ENCODE data around the gene CRMP1. TPM values are rescaled to one million over a fixed set of nuclear protein-coding genes. Genes with fewer than 3 reads are reported as not detected.

CRMP1 gene
- total and polyA plus RNA-seq, 9 of the 15 experiments (the other 6 are each of a cell fraction or from before 2014, with no cell fraction given) = 0.03 to 0.04 TPM; not detected in 7

GRCh38 chr4:5899881-5900280, 7.0 kb upstream of the CRMP1 start:
- Histone ChIP-seq H3K4me3 (no peak overlapping the region), H3K9me1 (ENCODE audit: control insufficient read depth, insufficient read depth, low read length) (no peaks in the 10 kb centered on the region), H4K20me1 (replicated peaks; ENCODE audit: control insufficient read depth, insufficient read depth, low read length) (peaks cover 6% of the 10 kb centered on the region; the same call in 1 of the 2 replicates), H3K27me3 (ENCODE audit: control insufficient read depth in 2 of 2, insufficient read depth in 2 of 2, low read length in 2 of 2) (peaks cover 0 to 17% of the 10 kb centered on the region in 2 experiments; a peak in 4 of 5 replicates), H2AFZ (ENCODE audit: low read depth, low read length) (no peak overlapping the region), H3K4me1 (replicated peaks in 1 of 2; ENCODE audit: control insufficient read depth in 2 of 2, insufficient read depth in 2 of 2, low read length in 2 of 2) (no peaks in the 10 kb centered on the region; a peak in 2 of 5 replicates), H3K9me3 (replicated peaks; ENCODE audit: control insufficient read depth, insufficient read depth, low read depth, low read length) (no peaks in the 10 kb centered on the region), H3K79me2 (ENCODE audit: control insufficient read depth, insufficient read depth, low read length) (no peaks in the 10 kb centered on the region), H3K4me2 (ENCODE audit: insufficient read depth, low read length) (no peak overlapping the region), H3K9ac (ENCODE audit: insufficient read depth in 1 of 2, low read depth in 2 of 2, low read length in 2 of 2) (no peak overlapping the region), H3K27ac (ENCODE audit: extremely low read depth, low read depth, low read length) (no peak overlapping the region), H3K36me3 (ENCODE audit: control insufficient read depth, insufficient read depth, low read length) (no peaks in the 10 kb centered on the region)
- no peak for DNase-seq (ENCODE audit: extremely low read depth in 1 of 4, low spot score in 3 of 4)
- no TSS peak for BruUV-seq (replicated peaks)
- intact Hi-C loops (cut with micrococcal nuclease) (no loop called here), in situ Hi-C loops (cut with MboI) (no loop called here)
- FAIRE-seq = no peak
- no peak for TF ChIP-seq MTA2 (IDR thresholded peaks at IDR 0.05; ENCODE audit: low read depth)
- no peak for TF ChIP-seq ZNF184 (CRISPR knock-in tag; IDR thresholded peaks at IDR 0.05)
- TF ChIP-seq ZNF121 (CRISPR knock-in tag; conservative IDR thresholded peaks at IDR 0.05) = no peak
- no peak for TF ChIP-seq MXD1 (CRISPR knock-in tag; IDR thresholded peaks at IDR 0.05; ENCODE audit: borderline replicate concordance, poor library complexity, severe bottlenecking)
- no peak for TF ChIP-seq PHF21A (IDR thresholded peaks at IDR 0.05; ENCODE audit: borderline replicate concordance, low read depth)
- no peak for TF ChIP-seq CCNT2 (IDR thresholded peaks at IDR 0.05; ENCODE audit: borderline replicate concordance, extremely low read depth, insufficient read length, low read depth, low read length)
- TF ChIP-seq, protein P1, sequence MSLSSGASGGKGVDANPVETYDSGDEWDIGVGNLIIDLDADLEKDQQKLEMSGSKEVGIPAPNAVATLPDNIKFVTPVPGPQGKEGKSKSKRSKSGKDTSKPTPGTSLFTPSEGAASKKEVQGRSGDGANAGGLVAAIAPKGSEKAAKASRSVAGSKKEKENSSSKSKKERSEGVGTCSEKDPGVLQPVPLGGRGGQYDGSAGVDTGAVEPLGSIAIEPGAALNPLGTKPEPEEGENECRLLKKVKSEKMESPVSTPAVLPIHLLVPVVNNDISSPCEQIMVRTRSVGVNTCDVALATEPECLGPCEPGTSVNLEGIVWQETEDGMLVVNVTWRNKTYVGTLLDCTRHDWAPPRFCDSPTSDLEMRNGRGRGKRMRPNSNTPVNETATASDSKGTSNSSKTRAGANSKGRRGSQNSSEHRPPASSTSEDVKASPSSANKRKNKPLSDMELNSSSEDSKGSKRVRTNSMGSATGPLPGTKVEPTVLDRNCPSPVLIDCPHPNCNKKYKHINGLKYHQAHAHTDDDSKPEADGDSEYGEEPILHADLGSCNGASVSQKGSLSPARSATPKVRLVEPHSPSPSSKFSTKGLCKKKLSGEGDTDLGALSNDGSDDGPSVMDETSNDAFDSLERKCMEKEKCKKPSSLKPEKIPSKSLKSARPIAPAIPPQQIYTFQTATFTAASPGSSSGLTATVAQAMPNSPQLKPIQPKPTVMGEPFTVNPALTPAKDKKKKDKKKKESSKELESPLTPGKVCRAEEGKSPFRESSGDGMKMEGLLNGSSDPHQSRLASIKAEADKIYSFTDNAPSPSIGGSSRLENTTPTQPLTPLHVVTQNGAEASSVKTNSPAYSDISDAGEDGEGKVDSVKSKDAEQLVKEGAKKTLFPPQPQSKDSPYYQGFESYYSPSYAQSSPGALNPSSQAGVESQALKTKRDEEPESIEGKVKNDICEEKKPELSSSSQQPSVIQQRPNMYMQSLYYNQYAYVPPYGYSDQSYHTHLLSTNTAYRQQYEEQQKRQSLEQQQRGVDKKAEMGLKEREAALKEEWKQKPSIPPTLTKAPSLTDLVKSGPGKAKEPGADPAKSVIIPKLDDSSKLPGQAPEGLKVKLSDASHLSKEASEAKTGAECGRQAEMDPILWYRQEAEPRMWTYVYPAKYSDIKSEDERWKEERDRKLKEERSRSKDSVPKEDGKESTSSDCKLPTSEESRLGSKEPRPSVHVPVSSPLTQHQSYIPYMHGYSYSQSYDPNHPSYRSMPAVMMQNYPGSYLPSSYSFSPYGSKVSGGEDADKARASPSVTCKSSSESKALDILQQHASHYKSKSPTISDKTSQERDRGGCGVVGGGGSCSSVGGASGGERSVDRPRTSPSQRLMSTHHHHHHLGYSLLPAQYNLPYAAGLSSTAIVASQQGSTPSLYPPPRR (CRISPR knock-in tag; IDR thresholded peaks at IDR 0.05; ENCODE audit: borderline replicate concordance) = no peak
- TF ChIP-seq BCL6 (CRISPR knock-in tag; IDR thresholded peaks at IDR 0.05) = no peak
- TF ChIP-seq HEY1 (CRISPR knock-in tag; IDR thresholded peaks at IDR 0.05; ENCODE audit: borderline replicate concordance) = no peak
- no peak for TF ChIP-seq NRF1 (conservative IDR thresholded peaks at IDR 0.05 in 1 of 2, IDR thresholded peaks at IDR 0.05 in 1 of 2)
- no peak for TF ChIP-seq ZNF23 (CRISPR knock-in tag; IDR thresholded peaks at IDR 0.05)
- no peak for TF ChIP-seq ZNF146 (CRISPR knock-in tag; IDR thresholded peaks at IDR 0.05; ENCODE audit: unreplicated experiment)
- no peak for TF ChIP-seq ZNF644 (tag; IDR thresholded peaks at IDR 0.05; ENCODE audit: low read depth)
- no peak for TF ChIP-seq NR2C1 (IDR thresholded peaks at IDR 0.05)
- no peak for TF ChIP-seq NR2C1 (tag; IDR thresholded peaks at IDR 0.05)
- TF ChIP-seq SMARCE1 (IDR thresholded peaks at IDR 0.05) = no peak
- TF ChIP-seq NFYB (IDR thresholded peaks at IDR 0.05; ENCODE audit: extremely low read depth, insufficient read length) = no peak
- TF ChIP-seq, protein P2, sequence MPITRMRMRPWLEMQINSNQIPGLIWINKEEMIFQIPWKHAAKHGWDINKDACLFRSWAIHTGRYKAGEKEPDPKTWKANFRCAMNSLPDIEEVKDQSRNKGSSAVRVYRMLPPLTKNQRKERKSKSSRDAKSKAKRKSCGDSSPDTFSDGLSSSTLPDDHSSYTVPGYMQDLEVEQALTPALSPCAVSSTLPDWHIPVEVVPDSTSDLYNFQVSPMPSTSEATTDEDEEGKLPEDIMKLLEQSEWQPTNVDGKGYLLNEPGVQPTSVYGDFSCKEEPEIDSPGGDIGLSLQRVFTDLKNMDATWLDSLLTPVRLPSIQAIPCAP (CRISPR knock-in tag; IDR thresholded peaks at IDR 0.05; ENCODE audit: borderline replicate concordance) = no peak
- TF ChIP-seq ZNF232 (CRISPR knock-in tag; IDR thresholded peaks at IDR 0.05) = no peak
- 4% methylated on average over 5 of the region's 5 CpGs for WGBS (ENCODE audit: insufficient coverage, low coverage, missing lambda C conversion rate)
- no peak for ATAC-seq
- ChIA-PET POLR2A (interaction anchor here (0.6 kb wide), 1 partner anchor 17 kb away, joined by 3 read pairs; no protein-coding TSS in a partner anchor), CTCF (ENCODE audit: low intra/inter-chr PET ratio) (no interaction called here)
